Amniotic epithelial cell (primary cell): ENCODE results near the gene ANGPTL8.

Experiments
- DNase-seq: peaks from one replicate; pipeline ENCODE4 v3.0.0-alpha.2; 2010; ENCODE audit warnings: low read depth

ANGPTL8 gene

DNA sequence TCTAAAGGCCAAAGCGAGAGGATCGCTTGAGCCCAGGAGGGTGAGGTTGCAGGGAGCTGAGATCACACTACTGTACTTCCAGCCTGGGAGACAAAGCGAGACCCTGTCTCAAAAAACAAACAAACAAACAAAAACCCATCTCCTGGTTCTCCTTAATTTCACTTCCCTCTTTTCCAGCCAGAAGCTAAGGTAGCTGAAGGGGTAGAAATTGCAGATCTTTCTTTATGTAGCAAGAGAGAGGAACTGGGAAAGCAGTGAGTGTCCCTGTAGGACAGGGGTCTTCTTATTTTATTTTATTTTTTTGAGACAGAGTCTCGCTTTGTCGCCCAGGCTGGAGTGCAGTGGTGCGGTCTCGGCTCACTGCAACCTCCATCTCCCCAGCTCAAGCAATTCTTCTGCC lies 52.0 kb downstream of the ANGPTL8 start:
- DNase-seq, result no peak
